Sigmoid colon (tissue), 7 donors: Measurements from ENCODE around the gene VHLL. TPM values are rescaled to one million over a fixed set of nuclear protein-coding genes. Genes with fewer than 3 reads are reported as not detected.

Experiments
- DNase-seq: peaks from one replicate; pipeline ENCODE4 v3.0.0-alpha.2; 2019
- H3K27ac ChIP-seq, 4 donors: fragments of 200-600 bp; sonication (generic); one replicate each; pipeline ENCODE4 v1.5.1; 2016 to 2019; ENCODE audit warnings: mild to moderate bottlenecking in 1 of 4
- H3K27me3 ChIP-seq, 3 donors: fragments of 200-600 bp; sonication (generic); one replicate each; pipeline ENCODE4 v1.5.1; 2019; ENCODE audit warnings: mild to moderate bottlenecking in 1 of 3
- H3K36me3 ChIP-seq, 4 donors: fragments of 200-600 bp; sonication (generic); one replicate each; pipeline ENCODE4 v1.5.1; 2016 to 2019
- H3K4me1 ChIP-seq, 4 donors: fragments of 200-600 bp; sonication (generic); one replicate each; pipeline ENCODE4 v1.5.1; 2017 to 2019
- H3K4me3 ChIP-seq, 4 donors: fragments of 200-600 bp; sonication (generic); one replicate each; pipeline ENCODE4 v1.5.1; 2017 to 2019; ENCODE audit warnings: mild to moderate bottlenecking in 2 of 4, moderate library complexity in 1 of 4
- H3K9me3 ChIP-seq, 4 donors: fragments of 200-600 bp in 3 of 4; sonication (generic) in 3 of 4; one replicate each; pipeline versions ENCODE4 v1.5.1 to v1.6.1; 2013 to 2019
- EP300 ChIP-seq, 4 donors: sonication (generic); formaldehyde crosslinking; IDR thresholded peaks; one replicate each; pipeline ENCODE4 v1.6.1; 2017; ENCODE audit warnings: antibody characterized with exemption in 4 of 4
- POLR2A ChIP-seq, 2 donors: fragments of 450-650 bp; IDR thresholded peaks; one replicate each; pipeline ENCODE4 v1.6.1; 2016; ENCODE audit warnings: antibody characterized with exemption in 2 of 2, mild to moderate bottlenecking in 2 of 2, moderate library complexity in 2 of 2
- POLR2AphosphoS5 ChIP-seq, 4 donors: sonication (generic); formaldehyde crosslinking; IDR thresholded peaks; one replicate each; pipeline ENCODE4 v1.6.1; 2017; ENCODE audit warnings: antibody characterized with exemption in 4 of 4
- WGBS, 2 donors: extraction: QIAGEN DNeasy Blood & Tissue Kit; methylation state at CpG; one replicate each; pipeline ENCODE4 v1.1.7; 2013; 5-methylcytosine and 5-hydroxymethylcytosine counted together
- intact Hi-C: fragments of 100-400 bp; cut with DNase I; formaldehyde crosslinking; loops from one replicate; pipeline ENCODE4 v1.15.1; 2023
- polyA plus RNA-seq, 3 donors: library from polyadenylated mRNA; stranded (reverse); fragments of 200-250 nt; gene quantifications; one replicate each; pipeline ENCODE4 v1.2.3, GENCODE V29; 2013
- total RNA-seq, 4 donors: library from RNA; depleted of rRNA; stranded (reverse); fragments of >200 nt; gene quantifications; one replicate each; pipeline ENCODE4 v1.1.0, GENCODE V29; 2016
- TF ChIP-seq, protein P1 (sequence below), 4 experiments: fragments of 450-650 bp in 3 of 4; fragments of 200-600 bp in 1 of 4; IDR thresholded peaks; one replicate each; pipeline ENCODE4 v1.5.1; 2016 to 2019; ENCODE audit warnings: antibody characterized with exemption in 4 of 4, mild to moderate bottlenecking in 3 of 4, moderate library complexity in 2 of 4
- donor health status: healthy with polysubstance abuse.
- donor health status: Bipolar disorder and iron deficiency.
- donor health status: healthy.

Gene VHLL
- total and polyA plus RNA-seq, 7 donors, result not detected

DNA sequence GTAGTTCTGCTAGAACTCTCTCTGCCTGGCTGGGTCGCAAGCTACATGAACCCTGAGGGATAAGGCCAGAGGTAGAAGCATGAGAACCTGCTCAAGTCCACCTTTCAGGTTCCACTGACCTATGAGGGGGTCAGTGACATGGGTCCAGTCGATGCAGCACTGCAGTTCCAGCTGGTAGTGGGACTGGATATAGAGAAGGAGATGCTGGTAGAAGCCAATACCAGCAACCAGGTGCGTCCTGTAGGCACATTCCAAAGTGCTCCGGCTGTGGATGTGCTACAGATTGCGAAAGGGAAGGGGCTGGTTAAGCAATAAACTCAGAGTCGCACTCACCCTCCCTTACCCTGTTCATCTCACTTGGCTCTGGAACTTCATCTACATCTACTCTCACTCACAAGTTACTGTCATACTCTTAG is 22.1 kb downstream of the VHLL start:
- H3K27me3 ChIP-seq, result no peaks in the 10 kb centered on the region
- 75 to 89% methylated on average over 6 of the region's 6 CpGs for WGBS, 2 donors
- TF ChIP-seq POLR2A (IDR thresholded peaks at IDR 0.05) (no peak), POLR2AphosphoS5 (IDR thresholded peaks at IDR 0.05) (no peak), EP300 (IDR thresholded peaks at IDR 0.05) (no peak)
- TF ChIP-seq, protein P1, sequence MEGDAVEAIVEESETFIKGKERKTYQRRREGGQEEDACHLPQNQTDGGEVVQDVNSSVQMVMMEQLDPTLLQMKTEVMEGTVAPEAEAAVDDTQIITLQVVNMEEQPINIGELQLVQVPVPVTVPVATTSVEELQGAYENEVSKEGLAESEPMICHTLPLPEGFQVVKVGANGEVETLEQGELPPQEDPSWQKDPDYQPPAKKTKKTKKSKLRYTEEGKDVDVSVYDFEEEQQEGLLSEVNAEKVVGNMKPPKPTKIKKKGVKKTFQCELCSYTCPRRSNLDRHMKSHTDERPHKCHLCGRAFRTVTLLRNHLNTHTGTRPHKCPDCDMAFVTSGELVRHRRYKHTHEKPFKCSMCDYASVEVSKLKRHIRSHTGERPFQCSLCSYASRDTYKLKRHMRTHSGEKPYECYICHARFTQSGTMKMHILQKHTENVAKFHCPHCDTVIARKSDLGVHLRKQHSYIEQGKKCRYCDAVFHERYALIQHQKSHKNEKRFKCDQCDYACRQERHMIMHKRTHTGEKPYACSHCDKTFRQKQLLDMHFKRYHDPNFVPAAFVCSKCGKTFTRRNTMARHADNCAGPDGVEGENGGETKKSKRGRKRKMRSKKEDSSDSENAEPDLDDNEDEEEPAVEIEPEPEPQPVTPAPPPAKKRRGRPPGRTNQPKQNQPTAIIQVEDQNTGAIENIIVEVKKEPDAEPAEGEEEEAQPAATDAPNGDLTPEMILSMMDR (IDR thresholded peaks at IDR 0.05), result no peak
- no peak overlapping the region for H3K4me3 ChIP-seq
- no peaks in the 10 kb centered on the region for H3K9me3 ChIP-seq
- H3K4me1 ChIP-seq, result peaks cover 0 to 20% (median 13%) of the 10 kb centered on the region in 4 donors
- intact Hi-C loops, result no loop called here
- no peak overlapping the region for H3K27ac ChIP-seq
- DNase-seq, result no peak
- peaks cover 21 to 70% (median 49%) of the 10 kb centered on the region in 4 donors for H3K36me3 ChIP-seq

DNA sequence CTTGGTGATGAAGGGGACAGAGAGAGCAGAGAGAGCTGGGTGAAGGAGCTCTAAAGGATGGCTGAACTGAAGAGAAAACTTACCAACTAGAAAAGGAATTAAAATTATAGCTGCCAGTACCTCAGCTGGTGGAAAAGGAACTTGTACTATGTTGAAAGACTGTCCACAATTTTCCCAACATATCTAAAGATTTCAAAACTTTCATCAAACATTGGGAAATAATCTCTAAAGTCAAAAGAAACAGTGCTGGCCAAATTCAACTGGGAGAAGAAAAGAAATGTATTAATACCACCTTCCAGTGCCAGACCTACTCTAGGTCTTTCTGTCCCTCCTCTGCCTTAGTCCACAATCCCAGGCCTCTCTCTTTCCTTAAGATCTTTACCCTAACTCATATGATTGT is 22.6 kb downstream of the VHLL start:
- no peak for DNase-seq
- no peak overlapping the region for H3K4me3 ChIP-seq
- H3K27ac ChIP-seq, result no peak overlapping the region
- no peak for TF ChIP-seq POLR2A (IDR thresholded peaks at IDR 0.05)
- H3K27me3 ChIP-seq, result no peaks in the 10 kb centered on the region
- H3K4me1 ChIP-seq, result peaks cover 0 to 16% (median 8%) of the 10 kb centered on the region in 4 donors
- no peaks in the 10 kb centered on the region for H3K9me3 ChIP-seq
- H3K36me3 ChIP-seq, result peaks cover 21 to 74% (median 53%) of the 10 kb centered on the region in 4 donors
- intact Hi-C loops, result no loop called here

DNA sequence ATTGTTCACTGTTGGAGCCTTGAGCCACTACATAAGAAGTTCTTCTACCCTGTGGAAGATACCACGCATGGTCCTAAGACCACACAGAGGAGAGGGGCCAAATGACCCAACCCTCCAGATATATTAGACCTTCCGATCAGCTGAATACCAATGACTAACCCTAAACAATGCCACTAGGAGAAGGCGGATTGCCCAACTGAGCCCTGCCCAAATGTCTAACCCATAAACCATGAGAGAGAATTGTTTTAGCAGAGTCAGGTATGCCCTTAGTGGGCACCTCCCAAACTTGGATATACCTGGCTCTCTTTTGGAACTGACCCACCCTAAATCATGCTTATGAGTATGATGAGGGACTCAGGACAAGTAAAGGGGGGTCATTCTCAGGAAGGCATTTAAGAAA is 28.8 kb downstream of the VHLL start:
- no peak overlapping the region for H3K27ac ChIP-seq
- intact Hi-C loops, result no loop called here
- no peaks in the 10 kb centered on the region for H3K9me3 ChIP-seq
- H3K4me3 ChIP-seq, result no peak overlapping the region
- no peaks in the 10 kb centered on the region for H3K4me1 ChIP-seq
- DNase-seq, result no peak
- H3K36me3 ChIP-seq, result peaks cover 39 to 100% (median 81%) of the 10 kb centered on the region in 4 donors
- no peak for TF ChIP-seq POLR2AphosphoS5 (IDR thresholded peaks at IDR 0.05)
- TF ChIP-seq POLR2A (IDR thresholded peaks at IDR 0.05), result no peak
- TF ChIP-seq, protein P1 (IDR thresholded peaks at IDR 0.05), result no peak
- TF ChIP-seq EP300 (IDR thresholded peaks at IDR 0.05), result no peak
- 93 to 97% methylated on average over 3 of the region's 3 CpGs for WGBS, 2 donors
- H3K27me3 ChIP-seq, result no peaks in the 10 kb centered on the region

DNA sequence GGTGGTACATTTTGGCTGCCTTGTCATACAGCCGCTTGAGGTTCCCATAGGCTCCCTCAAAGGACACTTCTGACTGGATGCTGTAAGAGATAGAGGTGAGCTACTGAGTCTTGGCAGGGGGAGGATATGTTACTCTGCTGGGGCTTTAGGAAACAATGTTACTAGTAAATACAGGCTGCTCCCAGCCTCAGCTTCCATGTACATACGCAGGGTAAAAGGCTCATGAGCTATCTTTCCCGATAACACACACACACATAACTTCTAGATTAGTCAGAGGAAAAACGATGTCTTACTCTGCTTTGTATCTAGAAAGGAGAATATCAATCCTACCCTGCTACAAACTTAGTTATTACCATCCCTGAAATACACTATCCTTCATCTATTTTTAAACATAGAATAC is 30.8 kb downstream of the VHLL start:
- Histone ChIP-seq H3K36me3 (peaks cover 34 to 99% (median 75%) of the 10 kb centered on the region in 4 donors), H3K9me3 (no peaks in the 10 kb centered on the region), H3K4me3 (no peak overlapping the region), H3K4me1 (peaks cover 0 to under 1% (median 0%) of the 10 kb centered on the region in 4 donors), H3K27ac (no peak overlapping the region), H3K27me3 (no peaks in the 10 kb centered on the region)
- TF ChIP-seq POLR2A (IDR thresholded peaks at IDR 0.05), result no peak
- no peak for TF ChIP-seq EP300 (IDR thresholded peaks at IDR 0.05)
- TF ChIP-seq, protein P1 (IDR thresholded peaks at IDR 0.05), result no peak
- TF ChIP-seq POLR2AphosphoS5 (IDR thresholded peaks at IDR 0.05), result no peak
- intact Hi-C loops, result no loop called here
- DNase-seq, result no peak
- 92% methylated on average over 4 of the region's 4 CpGs for WGBS, 2 donors

- Histone ChIP-seq H3K36me3 (peaks cover 41 to 99% (median 70%) of the 10 kb centered on the region in 4 donors), H3K4me1 (peaks cover 0 to 5% (median 0%) of the 10 kb centered on the region in 4 donors), H3K9me3 (no peaks in the 10 kb centered on the region), H3K27me3 (no peaks in the 10 kb centered on the region), H3K4me3 (no peak overlapping the region), H3K27ac (no peak overlapping the region)
- intact Hi-C loops, result no loop called here
- DNase-seq, result no peak
- TF ChIP-seq POLR2A (IDR thresholded peaks at IDR 0.05) (no peak), EP300 (IDR thresholded peaks at IDR 0.05) (no peak), POLR2AphosphoS5 (IDR thresholded peaks at IDR 0.05) (no peak)
- TF ChIP-seq, protein P1 (IDR thresholded peaks at IDR 0.05), result no peak
- 92 to 95% methylated on average over 13 of the region's 13 CpGs for WGBS, 2 donors
Observed at GRCh38 chr1:156266051-156266450, 33.1 kb downstream of the VHLL start.
